Stimulated activated naive CD8-positive, alpha-beta T cell treated with anti-CD3 and anti-CD28 coated beads, Interleukin-15, amount 100 ng/mL, for 72 hours (primary cell): ENCODE results near the gene B9D1.

ENCODE experiments used
- ATAC-seq: fragments of 150-1000 bp; cut with Tn5 transposase; 2 replicates; pipeline ENCODE4 v1.10.0; 2021; ENCODE audit warnings: mild to moderate bottlenecking, moderate library complexity
- DNase-seq, 2 donors: peaks; one replicate each; pipeline ENCODE4 v3.0.0; 2021 to 2022
- H3K27ac Mint-ChIP-seq, 2 donors: one replicate each; pipeline ENCODE4 v1.8.0; 2022; ENCODE audit warnings: mild to moderate bottlenecking in 2 of 2, mixed read lengths in 2 of 2, moderate library complexity in 2 of 2
- H3K27me3 Mint-ChIP-seq: one replicate; pipeline ENCODE4 v1.8.0; 2022; ENCODE audit warnings: mixed read lengths
- H3K4me1 Mint-ChIP-seq: one replicate; pipeline ENCODE4 v1.8.0; 2022; ENCODE audit warnings: mild to moderate bottlenecking, mixed read lengths
- H3K4me3 Mint-ChIP-seq, 2 donors: one replicate each; pipeline ENCODE4 v1.8.0; 2022; ENCODE audit warnings: mild to moderate bottlenecking in 2 of 2, mixed read lengths in 2 of 2, moderate library complexity in 1 of 2
- H3K9me3 Mint-ChIP-seq, 2 donors: one replicate each; pipeline ENCODE4 v1.8.0; 2022; ENCODE audit warnings: mixed read lengths in 2 of 2

B9D1 gene

GRCh38 chr17:19315104-19315503 lies 47.4 kb downstream of the B9D1 start:
- DNase-seq (no peak), ATAC-seq (no peak)
- Mint-ChIP-seq H3K27ac (no peak overlapping the region), H3K4me1 (no peaks in the 10 kb centered on the region), H3K9me3 (no peaks in the 10 kb centered on the region), H3K27me3 (peaks cover 47% of the 10 kb centered on the region), H3K4me3 (no peak overlapping the region)

- no peak overlapping the region for H3K4me3 Mint-ChIP-seq
- H3K4me1 Mint-ChIP-seq: no peaks in the 10 kb centered on the region
- no peaks in the 10 kb centered on the region for H3K9me3 Mint-ChIP-seq
- H3K27ac Mint-ChIP-seq: no peak overlapping the region
- DNase-seq (no peak), ATAC-seq (no peak)
- peaks cover 53% of the 10 kb centered on the region for H3K27me3 Mint-ChIP-seq
Observed at GRCh38 chr17:19313746-19314651, 48.5 kb downstream of the B9D1 start.

GRCh38 chr17:19313066-19313745 lies 49.3 kb downstream of the B9D1 start:
- Mint-ChIP-seq H3K4me1 (no peaks in the 10 kb centered on the region), H3K4me3 (no peak overlapping the region), H3K9me3 (no peaks in the 10 kb centered on the region), H3K27me3 (peaks cover 59% of the 10 kb centered on the region), H3K27ac (no peak overlapping the region)
- no peak for ATAC-seq
- no peak for DNase-seq

GRCh38 chr17:19312406-19312805 lies 50.1 kb downstream of the B9D1 start:
- H3K27me3 Mint-ChIP-seq: peaks cover 67% of the 10 kb centered on the region
- H3K4me1 Mint-ChIP-seq: peaks cover 5% of the 10 kb centered on the region
- no peaks in the 10 kb centered on the region for H3K9me3 Mint-ChIP-seq
- no peak overlapping the region for H3K27ac Mint-ChIP-seq
- no peak for DNase-seq
- no peak for ATAC-seq
- no peak overlapping the region for H3K4me3 Mint-ChIP-seq

GRCh38 chr17:19311421-19312215 lies 50.9 kb downstream of the B9D1 start:
- H3K9me3 Mint-ChIP-seq: no peaks in the 10 kb centered on the region
- ATAC-seq (no peak), DNase-seq (no peak)
- peaks cover 75% of the 10 kb centered on the region for H3K27me3 Mint-ChIP-seq
- H3K27ac Mint-ChIP-seq: no peak overlapping the region
- H3K4me1 Mint-ChIP-seq: peaks cover 10% of the 10 kb centered on the region
- no peak overlapping the region for H3K4me3 Mint-ChIP-seq

GRCh38 chr17:19311016-19311415 lies 51.5 kb downstream of the B9D1 start:
- ATAC-seq (no peak), DNase-seq (no peak)
- Mint-ChIP-seq H3K27me3 (peaks cover 81% of the 10 kb centered on the region), H3K4me1 (peaks cover 16% of the 10 kb centered on the region), H3K9me3 (no peaks in the 10 kb centered on the region), H3K4me3 (no peak overlapping the region), H3K27ac (no peak overlapping the region)

GRCh38 chr17:19310151-19310550 lies 52.4 kb downstream of the B9D1 start:
- Mint-ChIP-seq H3K27ac (no peak overlapping the region), H3K4me1 (peaks cover 25% of the 10 kb centered on the region), H3K9me3 (no peaks in the 10 kb centered on the region), H3K4me3 (no peak overlapping the region), H3K27me3 (peaks cover 89% of the 10 kb centered on the region)
- DNase-seq (no peak), ATAC-seq (no peak)

- DNase-seq (no peak), ATAC-seq (no peak)
- Mint-ChIP-seq H3K27ac (no peak overlapping the region), H3K9me3 (no peaks in the 10 kb centered on the region), H3K27me3 (peaks cover 89% of the 10 kb centered on the region), H3K4me3 (no peak overlapping the region), H3K4me1 (peaks cover 26% of the 10 kb centered on the region)
Observed at GRCh38 chr17:19309701-19310100, 52.8 kb downstream of the B9D1 start.

- Mint-ChIP-seq H3K27me3 (peaks cover 92% of the 10 kb centered on the region), H3K27ac (no peak overlapping the region)
Observed at GRCh38 chr17:19308398-19308797, 54.1 kb downstream of the B9D1 start.

GRCh38 chr17:19307521-19307920 lies 55.0 kb downstream of the B9D1 start:
- ATAC-seq (no peak), DNase-seq (no peak)
- Mint-ChIP-seq H3K27ac (no peak overlapping the region), H3K4me3 (no peak overlapping the region), H3K9me3 (no peaks in the 10 kb centered on the region), H3K4me1 (peaks cover 32% of the 10 kb centered on the region), H3K27me3 (peaks cover 97% of the 10 kb centered on the region)

More at GRCh38 chr17:19308398-19308797, 54.1 kb downstream of the B9D1 start:
- H3K4me3 Mint-ChIP-seq: no peak overlapping the region
- DNase-seq (no peak), ATAC-seq (no peak)
- H3K9me3 Mint-ChIP-seq: no peaks in the 10 kb centered on the region
- peaks cover 32% of the 10 kb centered on the region for H3K4me1 Mint-ChIP-seq

GRCh38 chr17:19306160-19307111 lies 56.1 kb downstream of the B9D1 start:
- Mint-ChIP-seq H3K27me3 (peaks cover 97% of the 10 kb centered on the region), H3K4me1 (peaks cover 32% of the 10 kb centered on the region), H3K4me3 (peak overlapping the region in 1 of 2 donors; percentile 31), H3K9me3 (no peaks in the 10 kb centered on the region), H3K27ac (peak overlapping the region in 1 of 2 donors; percentile 72)
- ATAC-seq: peak; percentile 99
- DNase-seq: peak; percentile 24 to 38

- DNase-seq: no peak
- ATAC-seq: no peak
- Mint-ChIP-seq H3K27me3 (peaks cover 98% of the 10 kb centered on the region), H3K4me3 (peak overlapping the region in 1 of 2 donors; percentile 31), H3K4me1 (peaks cover 32% of the 10 kb centered on the region), H3K9me3 (no peaks in the 10 kb centered on the region), H3K27ac (no peak overlapping the region)
Observed at GRCh38 chr17:19305761-19306159, 56.8 kb downstream of the B9D1 start.

GRCh38 chr17:19305256-19305655 lies 57.3 kb downstream of the B9D1 start:
- Mint-ChIP-seq H3K9me3 (no peaks in the 10 kb centered on the region), H3K4me3 (no peak overlapping the region), H3K27me3 (peaks cover 94% of the 10 kb centered on the region), H3K27ac (no peak overlapping the region), H3K4me1 (peaks cover 32% of the 10 kb centered on the region)
- no peak for ATAC-seq
- no peak for DNase-seq

- no peak for DNase-seq
- Mint-ChIP-seq H3K27me3 (peaks cover 93% of the 10 kb centered on the region), H3K27ac (no peak overlapping the region), H3K9me3 (no peaks in the 10 kb centered on the region), H3K4me1 (peaks cover 32% of the 10 kb centered on the region), H3K4me3 (no peak overlapping the region)
- ATAC-seq: no peak
Observed at GRCh38 chr17:19304751-19305150, 57.8 kb downstream of the B9D1 start.

- H3K27me3 Mint-ChIP-seq: peaks cover 90% of the 10 kb centered on the region
- H3K4me1 Mint-ChIP-seq: peaks cover 32% of the 10 kb centered on the region
- no peaks in the 10 kb centered on the region for H3K9me3 Mint-ChIP-seq
- H3K4me3 Mint-ChIP-seq: no peak overlapping the region
- H3K27ac Mint-ChIP-seq: no peak overlapping the region
- no peak for ATAC-seq
- DNase-seq: no peak
Observed at GRCh38 chr17:19304209-19304608, 58.3 kb downstream of the B9D1 start.
